ENCODE data around the gene ANXA1. TPM values are rescaled to one million over a fixed set of nuclear protein-coding genes. Genes with fewer than 3 reads are reported as not detected.

Gene ANXA1
- total and polyA plus RNA-seq, 7 experiments from 2014 or later = 90.2 to 649 (median 145) TPM

DNA sequence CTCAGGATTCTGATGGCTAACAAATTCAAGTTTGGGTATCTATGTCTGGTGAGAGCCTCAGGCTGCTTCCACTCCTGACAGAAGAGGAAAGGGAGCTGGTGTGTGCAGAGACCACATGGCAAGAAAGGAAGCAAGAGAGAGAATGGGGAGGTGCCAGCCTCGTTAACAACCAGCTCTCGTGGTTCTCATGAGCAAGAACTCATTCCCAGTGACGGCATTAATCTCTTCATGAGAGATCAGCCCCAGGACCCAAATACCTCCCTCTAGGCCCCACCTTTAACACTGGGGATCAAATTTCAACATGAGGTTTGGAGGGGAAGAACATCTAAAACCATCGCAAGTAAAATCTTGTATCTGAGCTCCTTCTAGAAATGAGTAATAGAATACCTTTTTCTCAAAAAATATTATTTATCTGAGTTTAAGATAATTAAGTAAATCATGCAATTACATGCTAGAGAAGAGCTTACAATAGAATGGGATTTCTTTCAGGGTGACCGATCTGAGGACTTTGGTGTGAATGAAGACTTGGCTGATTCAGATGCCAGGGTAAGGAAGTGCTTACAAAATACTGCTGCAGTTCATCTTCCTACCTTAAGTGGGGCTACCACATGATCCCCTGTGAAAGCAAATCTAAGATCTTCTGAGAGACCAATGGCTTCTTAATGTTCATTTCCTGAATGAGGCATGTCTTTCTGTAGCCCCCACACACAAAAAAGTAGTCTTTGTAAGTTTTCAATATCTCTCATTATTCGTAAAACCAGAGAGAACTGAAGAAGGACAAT is 11.5 kb downstream of the ANXA1 start:
- no peaks in the 10 kb centered on the region for H3K27me3 Mint-ChIP-seq
- Histone ChIP-seq H3K27ac (ENCODE audit: low read depth, low read length) (no peak overlapping the region), H3K27me3 (ENCODE audit: control insufficient read depth in 2 of 2, insufficient read depth in 2 of 2, low read length in 2 of 2) (no peaks in the 10 kb centered on the region), H3K4me3 (ENCODE audit: low read length) (no peak overlapping the region), H3K9me3 (ENCODE audit: control insufficient read depth in 2 of 3, low read length in 3 of 3) (no peaks in the 10 kb centered on the region), H3K36me3 (ENCODE audit: control insufficient read depth in 2 of 3, insufficient read depth in 3 of 3, low read length in 3 of 3) (peaks cover 28 to 75% (median 67%) of the 10 kb centered on the region in 3 experiments), H3K4me1 (ENCODE audit: control insufficient read depth in 2 of 2, insufficient read depth in 2 of 2, low read length in 2 of 2) (peaks cover 11 to 15% of the 10 kb centered on the region in 2 donors)
- ATAC-seq = peak; percentile 33
- H3K36me3 Mint-ChIP-seq = peaks cover 15 to 80% (median 64%) of the 10 kb centered on the region in 5 donors
- peaks cover 0 to 1% (median 0%) of the 10 kb centered on the region in 11 donors for H3K9me3 Mint-ChIP-seq
- peaks cover 15 to 67% (median 49%) of the 10 kb centered on the region in 7 donors for H3K4me1 Mint-ChIP-seq
- POLR2A ChIA-PET = no interaction called here
- no peak for DNase-seq
- no peak overlapping the region for H3K4me3 Mint-ChIP-seq
- peak overlapping the region in 8 of 9 donors; percentile 21 to 83 (median 70) for H3K27ac Mint-ChIP-seq
- CTCF ChIA-PET = interaction anchor here (1.1 kb wide), 1 partner anchor 48 kb away, joined by 3 read pairs; no protein-coding TSS in a partner anchor
- intact Hi-C loops (cut with micrococcal nuclease) = loop anchor here in 1 of 2 donors (2.0 kb wide), 1 partner anchor 14 kb away; no protein-coding TSS in a partner anchor

DNA sequence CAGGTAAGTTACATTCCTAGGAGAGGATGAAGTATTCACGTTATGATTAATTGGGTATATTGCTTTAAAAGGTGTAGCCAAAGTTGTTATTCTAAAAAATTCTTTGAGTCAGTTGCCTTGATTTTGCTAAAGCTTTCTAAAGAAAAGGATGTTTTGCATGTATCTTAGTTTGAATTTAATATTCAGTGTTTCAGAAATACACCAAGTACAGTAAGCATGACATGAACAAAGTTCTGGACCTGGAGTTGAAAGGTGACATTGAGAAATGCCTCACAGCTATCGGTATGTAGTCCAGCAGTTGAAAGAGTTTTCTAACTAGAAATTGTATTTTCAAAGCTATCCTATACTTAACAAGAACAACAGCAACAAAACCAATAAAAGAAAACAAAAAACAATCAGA is 14.2 kb downstream of the ANXA1 start:
- ATAC-seq (no peak), DNase-seq (no peak)
- Mint-ChIP-seq H3K36me3 (peaks cover 21 to 65% (median 51%) of the 10 kb centered on the region in 5 donors), H3K4me1 (peaks cover 10 to 49% (median 25%) of the 10 kb centered on the region in 7 donors), H3K27me3 (no peaks in the 10 kb centered on the region), H3K4me3 (no peak overlapping the region), H3K9me3 (peaks cover 0 to 5% (median 0%) of the 10 kb centered on the region in 11 donors), H3K27ac (peak overlapping the region in 6 of 9 donors; percentile 39 to 79 (median 70))
- Histone ChIP-seq H3K27me3 (ENCODE audit: control insufficient read depth in 2 of 2, insufficient read depth in 2 of 2, low read length in 2 of 2) (no peaks in the 10 kb centered on the region), H3K27ac (ENCODE audit: low read depth, low read length) (no peak overlapping the region), H3K36me3 (ENCODE audit: control insufficient read depth in 2 of 3, insufficient read depth in 3 of 3, low read length in 3 of 3) (peaks cover 15 to 64% (median 56%) of the 10 kb centered on the region in 3 experiments), H3K4me1 (ENCODE audit: control insufficient read depth in 2 of 2, insufficient read depth in 2 of 2, low read length in 2 of 2) (peaks cover 4 to 8% of the 10 kb centered on the region in 2 donors), H3K4me3 (ENCODE audit: low read length) (no peak overlapping the region), H3K9me3 (ENCODE audit: control insufficient read depth in 2 of 3, low read length in 3 of 3) (no peaks in the 10 kb centered on the region)
- intact Hi-C loops (cut with micrococcal nuclease) = loop anchor here (2.0 to 5.0 kb wide), 2 partner anchors 13 to 34 kb away; no protein-coding TSS in a partner anchor
- POLR2A ChIA-PET = no interaction called here
- CTCF ChIA-PET = interaction anchor here (1.6 kb wide), 1 partner anchor 58 kb away, joined by 5 read pairs; no protein-coding TSS in a partner anchor

DNA sequence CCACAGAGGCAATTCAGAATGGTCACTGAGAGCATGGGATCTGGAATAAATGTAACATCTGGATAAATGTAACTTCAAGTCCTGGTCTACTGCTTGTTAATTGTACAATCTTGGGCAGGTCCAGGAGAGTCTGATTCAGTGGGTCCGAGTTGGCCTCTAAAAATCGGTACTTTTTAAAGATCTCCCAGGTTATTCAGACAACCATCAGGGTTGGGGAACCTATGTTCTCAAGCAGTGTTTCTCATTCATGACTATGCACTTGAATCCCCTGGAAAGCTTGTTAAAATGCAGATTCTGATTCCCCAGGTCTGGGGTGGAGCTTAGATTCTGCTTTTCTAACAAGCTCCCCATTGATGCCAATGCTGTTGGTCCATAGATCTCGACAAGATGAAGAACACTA is 14.8 kb downstream of the ANXA1 start:
- Histone ChIP-seq H3K4me3 (ENCODE audit: low read length) (no peak overlapping the region), H3K27me3 (ENCODE audit: control insufficient read depth in 2 of 2, insufficient read depth in 2 of 2, low read length in 2 of 2) (no peaks in the 10 kb centered on the region), H3K9me3 (ENCODE audit: control insufficient read depth in 2 of 3, low read length in 3 of 3) (no peaks in the 10 kb centered on the region), H3K36me3 (ENCODE audit: control insufficient read depth in 2 of 3, insufficient read depth in 3 of 3, low read length in 3 of 3) (peaks cover 14 to 60% (median 52%) of the 10 kb centered on the region in 3 experiments), H3K4me1 (ENCODE audit: control insufficient read depth in 2 of 2, insufficient read depth in 2 of 2, low read length in 2 of 2) (peaks cover 4 to 8% of the 10 kb centered on the region in 2 donors), H3K27ac (ENCODE audit: low read depth, low read length) (no peak overlapping the region)
- ATAC-seq (no peak), DNase-seq (no peak)
- H3K27me3 Mint-ChIP-seq = no peaks in the 10 kb centered on the region
- peaks cover 21 to 70% (median 51%) of the 10 kb centered on the region in 5 donors for H3K36me3 Mint-ChIP-seq
- CTCF ChIA-PET = interaction anchor here (1.6 kb wide), 1 partner anchor 59 kb away, joined by 5 read pairs; no protein-coding TSS in a partner anchor
- H3K27ac Mint-ChIP-seq = peak overlapping the region in 5 of 9 donors; percentile 39 to 81 (median 72)
- intact Hi-C loops (cut with micrococcal nuclease) = loop anchor here (2.0 to 5.0 kb wide), 2 partner anchors 14 to 34 kb away; no protein-coding TSS in a partner anchor
- H3K4me1 Mint-ChIP-seq = peaks cover 10 to 49% (median 25%) of the 10 kb centered on the region in 7 donors
- no peak overlapping the region for H3K4me3 Mint-ChIP-seq
- POLR2A ChIA-PET = interaction anchor here (1.3 kb wide), 1 partner anchor 57 kb away, joined by 3 read pairs; no protein-coding TSS in a partner anchor
- H3K9me3 Mint-ChIP-seq = peaks cover 0 to 5% (median 0%) of the 10 kb centered on the region in 11 donors

GRCh38 chr9:73167614-73168013 is 15.9 kb downstream of the ANXA1 start:
- peaks cover 10 to 48% (median 24%) of the 10 kb centered on the region in 7 donors for H3K4me1 Mint-ChIP-seq
- H3K4me3 Mint-ChIP-seq = peak overlapping the region in 7 of 10 donors; percentile 3 to 69 (median 33)
- peaks cover 4 to 6% of the 10 kb centered on the region in 2 donors for H3K4me1 ChIP-seq (ENCODE audit: control insufficient read depth in 2 of 2, insufficient read depth in 2 of 2, low read length in 2 of 2)
- H3K36me3 Mint-ChIP-seq = peaks cover 21 to 71% (median 49%) of the 10 kb centered on the region in 5 donors
- peak overlapping the region in 8 of 9 donors; percentile 48 to 91 (median 72) for H3K27ac Mint-ChIP-seq
- no peaks in the 10 kb centered on the region for H3K9me3 ChIP-seq (ENCODE audit: control insufficient read depth in 2 of 3, low read length in 3 of 3)
- H3K36me3 ChIP-seq (ENCODE audit: control insufficient read depth in 2 of 3, insufficient read depth in 3 of 3, low read length in 3 of 3) = peaks cover 14 to 54% (median 44%) of the 10 kb centered on the region in 3 experiments
- ChIA-PET CTCF (interaction anchor here (0.7 to 1.1 kb wide), 2 partner anchors 10 to 12 kb away, joined by 3 to 6 read pairs; no protein-coding TSS in a partner anchor), POLR2A (no interaction called here)
- H3K27me3 ChIP-seq (ENCODE audit: control insufficient read depth in 2 of 2, insufficient read depth in 2 of 2, low read length in 2 of 2) = no peaks in the 10 kb centered on the region
- H3K9me3 Mint-ChIP-seq = peaks cover 0 to 5% (median 0%) of the 10 kb centered on the region in 11 donors
- no peaks in the 10 kb centered on the region for H3K27me3 Mint-ChIP-seq
- ATAC-seq (no peak), DNase-seq (no peak)
- intact Hi-C loops (cut with micrococcal nuclease) = loop anchor here (1.0 to 5.0 kb wide), 5 partner anchors 8 to 35 kb away; no protein-coding TSS in a partner anchor
- H3K4me3 ChIP-seq (ENCODE audit: low read length) = no peak overlapping the region
- H3K27ac ChIP-seq (ENCODE audit: low read depth, low read length) = peak overlapping the region; percentile 4

DNA sequence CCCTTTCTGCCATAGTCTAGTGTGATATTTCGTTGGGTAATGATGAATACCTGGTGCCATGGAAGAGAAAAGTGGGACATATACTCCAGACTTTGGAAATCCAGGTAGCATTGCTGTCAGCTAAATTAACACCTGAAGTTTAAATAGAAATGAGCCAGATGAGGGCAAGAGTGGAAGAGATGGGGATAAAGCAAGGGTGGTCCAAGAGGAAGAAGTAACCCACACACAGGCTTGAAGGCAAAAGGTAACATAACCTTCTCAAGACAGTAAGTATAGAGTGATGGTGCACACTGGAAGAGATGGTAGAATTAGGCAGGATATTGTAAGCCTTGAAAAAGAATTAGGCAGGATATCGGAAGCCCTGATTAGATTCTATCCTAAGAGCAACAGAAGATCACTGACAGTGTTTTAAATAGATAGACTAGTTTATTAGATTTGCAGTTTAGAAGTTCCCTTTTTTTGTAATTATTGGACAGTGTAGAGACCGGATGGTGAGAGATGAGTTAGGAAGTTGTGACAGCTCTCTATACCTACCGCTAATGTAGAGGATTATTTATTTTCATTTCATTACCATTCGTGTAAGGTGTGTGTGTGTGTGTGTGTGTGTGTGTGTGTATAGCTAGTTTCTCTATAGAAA is 16.8 kb downstream of the ANXA1 start:
- peaks cover 21 to 64% (median 46%) of the 10 kb centered on the region in 5 donors for H3K36me3 Mint-ChIP-seq

More for the DNA sequence above, 16.8 kb downstream of the ANXA1 start:
- POLR2A ChIA-PET = no interaction called here
- no peak overlapping the region for H3K27ac ChIP-seq (ENCODE audit: low read depth, low read length)
- ATAC-seq = peak; percentile 16
- CTCF ChIA-PET = interaction anchor here (0.7 to 1.1 kb wide), 2 partner anchors 11 to 61 kb away, joined by 3 read pairs; no protein-coding TSS in a partner anchor
- intact Hi-C loops (cut with micrococcal nuclease) = loop anchor here in 1 of 2 donors (2.0 to 5.0 kb wide), 3 partner anchors 14 to 36 kb away; no protein-coding TSS in a partner anchor
- H3K36me3 ChIP-seq (ENCODE audit: control insufficient read depth in 2 of 3, insufficient read depth in 3 of 3, low read length in 3 of 3) = peaks cover 10 to 46% (median 40%) of the 10 kb centered on the region in 3 experiments
- no peaks in the 10 kb centered on the region for H3K27me3 Mint-ChIP-seq
- H3K4me3 ChIP-seq (ENCODE audit: low read length) = no peak overlapping the region
- peak overlapping the region in 1 of 10 donors; percentile 3 for H3K4me3 Mint-ChIP-seq
- H3K9me3 Mint-ChIP-seq = peaks cover 0 to 5% (median 0%) of the 10 kb centered on the region in 11 donors
- H3K4me1 Mint-ChIP-seq = peaks cover 7 to 40% (median 24%) of the 10 kb centered on the region in 7 donors
- no peaks in the 10 kb centered on the region for H3K27me3 ChIP-seq (ENCODE audit: control insufficient read depth in 2 of 2, insufficient read depth in 2 of 2, low read length in 2 of 2)
- DNase-seq = no peak
- no peaks in the 10 kb centered on the region for H3K4me1 ChIP-seq (ENCODE audit: control insufficient read depth in 2 of 2, insufficient read depth in 2 of 2, low read length in 2 of 2)
- H3K9me3 ChIP-seq (ENCODE audit: control insufficient read depth in 2 of 3, low read length in 3 of 3) = no peaks in the 10 kb centered on the region
- peak overlapping the region in 8 of 9 donors; percentile 48 to 81 (median 73) for H3K27ac Mint-ChIP-seq
